Gastrocnemius medialis (tissue), 4 donors: ENCODE data around the gene ALOX5AP. TPM values are rescaled to one million over a fixed set of nuclear protein-coding genes. Genes with fewer than 3 reads are reported as not detected.

Experiments
- ATAC-seq, 2 donors: fragments of 150-250 bp; one replicate each; pipeline ENCODE4 v1.9.1; 2016
- DNase-seq, 2 donors: peaks; one replicate each; pipeline ENCODE4 v3.0.0-alpha.2; 2019
- H3K27ac ChIP-seq, 4 donors: fragments of 200-600 bp; sonication (generic); 1 replicate in 1 of 4; 2 replicates in 3 of 4; pipeline ENCODE4 v1.5.1; 2016 to 2018; ENCODE audit warnings: mild to moderate bottlenecking in 2 of 4, moderate library complexity in 1 of 4
- H3K27me3 ChIP-seq, 3 donors: fragments of 200-600 bp; sonication (generic) in 2 of 3; 1 replicate in 1 of 3; 2 replicates in 2 of 3; pipeline versions ENCODE4 v1.5.1 to v1.6.0; 2016 to 2019; ENCODE audit warnings: mild to moderate bottlenecking in 1 of 3, moderate library complexity in 1 of 3
- H3K36me3 ChIP-seq, 2 donors: fragments of 200-600 bp; sonication (generic) in 1 of 2; one replicate each; pipeline ENCODE4 v1.5.1; 2017 to 2018
- H3K4me1 ChIP-seq, 2 donors: fragments of 200-600 bp; sonication (generic) in 1 of 2; one replicate each; pipeline ENCODE4 v1.5.1; 2016 to 2017; ENCODE audit warnings: mild to moderate bottlenecking in 2 of 2
- H3K4me3 ChIP-seq, 4 donors: fragments of 200-600 bp; sonication (generic) in 3 of 4; 1 replicate in 1 of 4; 2 replicates in 3 of 4; pipeline ENCODE4 v1.5.1; 2016 to 2019; ENCODE audit warnings: mild to moderate bottlenecking in 2 of 4
- H3K9me3 ChIP-seq, 3 donors: fragments of 200-600 bp; sonication (generic) in 2 of 3; 1 replicate in 1 of 3; 2 replicates in 2 of 3; pipeline ENCODE4 v1.5.1; 2016 to 2019
- POLR2A ChIP-seq, 2 donors: fragments of 450-650 bp; IDR thresholded peaks; one replicate each; pipeline ENCODE4 v1.6.1; 2017; ENCODE audit warnings: antibody characterized with exemption in 2 of 2, mild to moderate bottlenecking in 2 of 2, moderate library complexity in 2 of 2
- in situ Hi-C, 4 donors: fragments of 200-750 bp; cut with MboI; loops; one replicate each; pipeline versions ENCODE4 v1.15.0 to v1.8.0; 2017; ENCODE audit warnings: low sequenced_read_pairs in 4 of 4
- intact Hi-C: fragments of 100-400 bp; cut with DNase I; formaldehyde crosslinking; loops from one replicate; pipeline ENCODE4 v1.15.1; 2023; ENCODE audit warnings: low total_unique reads
- total RNA-seq, 4 donors: library from RNA; depleted of rRNA; stranded (reverse); fragments of >200 nt; gene quantifications; one replicate each; pipeline versions ENCODE4 v1.1.0 to v1.2.3, GENCODE V29; 2016
- TF ChIP-seq, protein P1 (sequence below), 5 experiments: fragments of 450-650 bp in 3 of 5; fragments of 200-600 bp in 2 of 5; sonication (generic) in 2 of 5; IDR thresholded peaks in 4 of 5; conservative IDR thresholded peaks in 1 of 5; 1 replicate in 4 of 5; 2 replicates in 1 of 5; pipeline ENCODE4 v1.5.1; 2016 to 2019; ENCODE audit warnings: antibody characterized with exemption in 5 of 5, mild to moderate bottlenecking in 3 of 5, moderate library complexity in 3 of 5

ALOX5AP gene
- total RNA-seq, 4 donors from 2014 or later = 5.3 to 9.1 (median 7.1) TPM

DNA sequence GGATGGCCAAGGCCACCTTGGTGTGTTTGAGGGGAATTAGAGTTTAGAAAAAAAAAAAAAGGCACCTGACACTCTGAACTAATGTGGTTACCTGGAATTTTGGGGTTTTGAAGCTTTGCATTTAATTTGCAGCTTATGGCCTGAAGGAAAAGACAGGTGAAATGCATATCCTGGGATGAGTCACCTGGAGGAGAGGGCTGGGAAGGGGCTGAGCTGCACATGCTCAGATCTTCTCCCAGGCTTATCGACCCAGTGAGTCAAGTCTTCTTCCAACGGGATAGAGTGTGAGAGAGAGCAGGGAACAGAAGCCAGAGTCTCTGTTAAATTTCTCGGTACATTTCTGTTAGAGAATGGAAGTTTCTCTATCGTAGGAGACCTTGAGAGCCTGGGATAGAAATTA lies 29.7 kb upstream of the ALOX5AP start:
- Histone ChIP-seq H3K27me3 (no peaks in the 10 kb centered on the region), H3K4me3 (no peak overlapping the region), H3K27ac (no peak overlapping the region), H3K9me3 (no peaks in the 10 kb centered on the region), H3K36me3 (no peaks in the 10 kb centered on the region), H3K4me1 (peaks cover 0 to 4% of the 10 kb centered on the region in 2 donors)
- in situ Hi-C loops (no loop called here), intact Hi-C loops (no loop called here)
- no peak for DNase-seq
- no peak for ATAC-seq
- TF ChIP-seq, protein P1, sequence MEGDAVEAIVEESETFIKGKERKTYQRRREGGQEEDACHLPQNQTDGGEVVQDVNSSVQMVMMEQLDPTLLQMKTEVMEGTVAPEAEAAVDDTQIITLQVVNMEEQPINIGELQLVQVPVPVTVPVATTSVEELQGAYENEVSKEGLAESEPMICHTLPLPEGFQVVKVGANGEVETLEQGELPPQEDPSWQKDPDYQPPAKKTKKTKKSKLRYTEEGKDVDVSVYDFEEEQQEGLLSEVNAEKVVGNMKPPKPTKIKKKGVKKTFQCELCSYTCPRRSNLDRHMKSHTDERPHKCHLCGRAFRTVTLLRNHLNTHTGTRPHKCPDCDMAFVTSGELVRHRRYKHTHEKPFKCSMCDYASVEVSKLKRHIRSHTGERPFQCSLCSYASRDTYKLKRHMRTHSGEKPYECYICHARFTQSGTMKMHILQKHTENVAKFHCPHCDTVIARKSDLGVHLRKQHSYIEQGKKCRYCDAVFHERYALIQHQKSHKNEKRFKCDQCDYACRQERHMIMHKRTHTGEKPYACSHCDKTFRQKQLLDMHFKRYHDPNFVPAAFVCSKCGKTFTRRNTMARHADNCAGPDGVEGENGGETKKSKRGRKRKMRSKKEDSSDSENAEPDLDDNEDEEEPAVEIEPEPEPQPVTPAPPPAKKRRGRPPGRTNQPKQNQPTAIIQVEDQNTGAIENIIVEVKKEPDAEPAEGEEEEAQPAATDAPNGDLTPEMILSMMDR (IDR thresholded peaks at IDR 0.05 in 4 of 5, conservative IDR thresholded peaks at IDR 0.05 in 1 of 5) = no peak
- no peak for TF ChIP-seq POLR2A (IDR thresholded peaks at IDR 0.05)

DNA sequence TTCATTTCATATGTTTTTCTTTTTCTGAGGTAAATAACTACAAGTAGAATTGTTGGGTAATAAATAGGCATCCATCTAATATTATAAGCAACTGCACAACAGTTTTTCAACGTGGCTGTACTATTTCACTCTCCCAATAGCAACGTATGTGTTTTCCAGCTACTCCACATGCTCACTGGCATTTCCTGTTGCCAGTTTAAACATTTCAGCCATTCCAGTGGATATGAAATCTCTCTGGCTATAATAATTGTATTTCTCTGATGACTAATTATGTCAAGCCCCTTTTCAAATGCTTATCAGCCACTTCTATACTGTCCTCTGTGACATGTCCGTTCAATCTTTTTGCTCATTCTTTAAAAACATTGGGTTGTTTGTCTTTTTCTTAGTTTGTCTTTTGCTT lies 26.8 kb upstream of the ALOX5AP start:
- no peak for DNase-seq
- ATAC-seq = no peak
- Histone ChIP-seq H3K4me1 (peaks cover 0 to 4% of the 10 kb centered on the region in 2 donors), H3K4me3 (no peak overlapping the region), H3K27me3 (no peaks in the 10 kb centered on the region), H3K9me3 (no peaks in the 10 kb centered on the region), H3K27ac (no peak overlapping the region), H3K36me3 (no peaks in the 10 kb centered on the region)
- intact Hi-C loops (no loop called here), in situ Hi-C loops (no loop called here)
- TF ChIP-seq, protein P1 (IDR thresholded peaks at IDR 0.05 in 4 of 5, conservative IDR thresholded peaks at IDR 0.05 in 1 of 5) = no peak
- TF ChIP-seq POLR2A (IDR thresholded peaks at IDR 0.05) = no peak

DNA sequence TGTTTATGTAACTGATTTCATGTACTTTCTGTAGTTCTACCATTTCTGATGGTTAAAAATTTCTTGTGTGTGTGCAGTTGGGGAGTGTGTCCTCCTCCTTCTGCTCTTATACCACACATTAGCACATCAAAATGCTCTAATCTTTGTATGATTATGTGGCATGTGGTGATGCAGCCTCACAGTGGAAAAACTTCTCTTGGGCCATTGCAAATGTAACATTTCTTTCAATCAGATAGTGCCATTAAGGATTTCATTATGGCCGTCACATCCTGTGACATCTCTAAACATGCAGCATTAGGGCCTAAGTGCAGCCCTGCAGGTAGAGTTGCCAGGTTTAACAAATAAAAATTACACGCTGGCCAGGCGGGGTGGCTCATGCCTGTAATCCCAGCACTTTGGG lies 24.9 kb upstream of the ALOX5AP start:
- ATAC-seq (no peak), DNase-seq (no peak)
- in situ Hi-C loops (no loop called here), intact Hi-C loops (no loop called here)
- Histone ChIP-seq H3K4me1 (no peaks in the 10 kb centered on the region), H3K27ac (no peak overlapping the region), H3K36me3 (no peaks in the 10 kb centered on the region), H3K27me3 (no peaks in the 10 kb centered on the region), H3K9me3 (no peaks in the 10 kb centered on the region), H3K4me3 (no peak overlapping the region)
- no peak for TF ChIP-seq POLR2A (IDR thresholded peaks at IDR 0.05)
- TF ChIP-seq, protein P1 (IDR thresholded peaks at IDR 0.05 in 4 of 5, conservative IDR thresholded peaks at IDR 0.05 in 1 of 5) = no peak

DNA sequence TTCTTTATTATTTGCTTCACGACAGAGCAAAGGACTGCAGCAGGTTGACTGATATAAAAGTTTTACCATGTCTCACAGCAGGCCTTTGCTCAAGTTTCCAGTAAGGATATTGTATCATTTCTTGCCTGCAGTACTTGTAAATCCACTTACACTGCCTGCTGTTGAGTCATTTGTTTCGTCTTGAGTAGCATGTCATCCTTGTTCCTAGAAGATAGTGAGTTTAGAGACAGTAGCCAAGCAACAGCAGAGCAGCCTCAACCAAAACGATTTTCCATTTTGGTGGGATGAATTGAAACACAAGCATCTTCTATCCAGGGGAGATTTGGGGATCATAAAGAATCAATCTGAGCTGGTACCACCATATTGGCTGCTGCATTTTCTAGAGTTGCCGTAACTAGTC lies 24.0 kb upstream of the ALOX5AP start:
- Histone ChIP-seq H3K36me3 (no peaks in the 10 kb centered on the region), H3K4me1 (no peaks in the 10 kb centered on the region), H3K4me3 (no peak overlapping the region), H3K27me3 (no peaks in the 10 kb centered on the region), H3K27ac (no peak overlapping the region), H3K9me3 (no peaks in the 10 kb centered on the region)
- in situ Hi-C loops = no loop called here
- intact Hi-C loops = no loop called here
- ATAC-seq (no peak), DNase-seq (no peak)
- TF ChIP-seq, protein P1 (IDR thresholded peaks at IDR 0.05 in 4 of 5, conservative IDR thresholded peaks at IDR 0.05 in 1 of 5) = no peak
- TF ChIP-seq POLR2A (IDR thresholded peaks at IDR 0.05) = no peak

DNA sequence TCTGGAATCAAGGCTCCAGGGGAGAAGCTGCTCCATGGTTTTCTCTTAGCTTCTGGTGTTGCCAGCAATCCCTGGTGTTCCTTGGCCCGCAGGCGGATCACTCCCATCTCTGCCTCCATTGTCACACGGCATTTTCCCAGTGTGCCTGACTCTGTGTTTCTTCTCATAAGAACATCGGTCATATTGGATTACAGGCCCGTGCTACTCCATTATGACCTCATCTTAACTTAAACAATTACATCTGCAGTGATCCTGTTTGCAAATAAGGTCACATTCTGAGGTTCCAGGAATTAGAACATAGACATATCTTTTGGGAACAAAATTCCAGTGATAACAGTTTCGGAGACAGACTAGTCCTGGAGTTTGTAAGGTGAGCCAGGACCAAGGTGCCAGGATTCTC lies 23.5 kb upstream of the ALOX5AP start:
- H3K27ac ChIP-seq = no peak overlapping the region
- no peaks in the 10 kb centered on the region for H3K27me3 ChIP-seq
- in situ Hi-C loops = no loop called here
- intact Hi-C loops = no loop called here
- H3K36me3 ChIP-seq = no peaks in the 10 kb centered on the region
- no peak overlapping the region for H3K4me3 ChIP-seq
- DNase-seq = no peak
- H3K9me3 ChIP-seq = no peaks in the 10 kb centered on the region
- TF ChIP-seq, protein P1 (IDR thresholded peaks at IDR 0.05 in 4 of 5, conservative IDR thresholded peaks at IDR 0.05 in 1 of 5) = no peak
- TF ChIP-seq POLR2A (IDR thresholded peaks at IDR 0.05) = no peak
- no peak for ATAC-seq
- no peaks in the 10 kb centered on the region for H3K4me1 ChIP-seq
